ENCODE data around the gene PSMD1. TPM values are rescaled to one million over a fixed set of nuclear protein-coding genes. Genes with fewer than 3 reads are reported as not detected.

The PSMD1 gene
- total RNA-seq: 97.4 TPM

DNA sequence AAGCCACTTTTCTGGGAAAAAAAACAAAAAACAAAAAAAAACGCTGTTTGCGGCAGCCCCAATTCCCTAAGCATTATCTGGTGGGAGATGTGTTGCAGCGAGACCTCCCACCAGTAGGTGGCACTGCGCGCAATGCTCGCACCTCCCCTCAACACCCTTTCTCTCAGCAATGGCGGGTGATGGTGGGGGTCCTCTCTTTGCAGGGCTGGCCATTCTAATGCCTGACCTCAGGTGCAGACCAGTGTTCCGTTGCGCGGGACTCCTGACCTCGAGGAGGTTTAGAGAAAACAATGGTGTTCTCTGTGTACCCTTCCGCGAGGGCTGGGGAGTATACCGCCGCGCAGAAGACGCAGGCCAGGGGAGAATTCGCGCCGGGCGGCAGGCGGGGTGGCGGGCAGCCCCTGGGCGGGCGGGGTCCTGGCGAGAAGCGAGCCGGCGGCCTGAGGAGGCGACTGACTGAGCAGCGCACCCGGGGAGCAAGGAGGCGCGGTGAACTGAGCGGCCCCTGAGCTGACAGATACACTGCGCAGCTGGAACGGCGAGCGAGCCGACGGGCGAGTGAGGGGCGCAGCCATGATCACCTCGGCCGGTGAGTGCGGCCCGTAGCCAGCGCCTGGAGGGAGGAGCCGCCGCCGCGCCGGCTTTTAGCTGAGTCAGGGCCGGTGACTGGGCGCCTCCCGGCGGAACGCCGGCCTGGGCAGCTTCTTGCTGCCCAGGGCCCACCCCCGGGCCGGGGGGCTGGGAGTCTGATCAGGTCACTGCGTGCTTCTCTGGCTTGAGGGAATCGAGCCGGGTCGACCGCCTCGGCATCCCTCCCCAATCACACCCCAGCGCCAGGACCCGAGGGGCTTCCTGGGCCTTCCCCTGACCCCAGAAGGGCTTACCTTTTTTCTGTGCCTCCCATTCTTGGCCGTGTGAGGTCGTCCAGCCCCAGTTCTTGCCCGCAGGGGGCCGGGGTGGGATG, at the start of gene PSMD1:
PSMD1 (plus strand) TSS at position 415 of the 964 bp plus-strand sequence; CDS start at position 574, 159 bp downstream.
- intact Hi-C loops (cut with DNase I): loop anchor here (2.0 to 5.0 kb wide), 4 partner anchors 142 to 726 kb away; partner anchors contain the start of genes ARMC9 and PDE6D
- TF ChIP-seq CTCF (IDR thresholded peaks at IDR 0.05): peak; percentile 89 to 93 (median 91)
- peak; percentile 55 to 95 for DNase-seq (ENCODE audit: low spot score in 2 of 2)
- Histone ChIP-seq H3K9me3 (no peaks in the 10 kb centered on the region), H3K36me3 (peaks cover 4 to 8% of the 10 kb centered on the region in 2 donors), H3K27ac (peak within 1 kb of the TSS; percentile 86 to 95), H3K4me1 (peaks cover 6 to 19% of the 10 kb centered on the region in 2 donors), H3K27me3 (no peaks in the 10 kb centered on the region), H3K4me3 (peak within 1 kb of the TSS; percentile 86 to 89)

DNA sequence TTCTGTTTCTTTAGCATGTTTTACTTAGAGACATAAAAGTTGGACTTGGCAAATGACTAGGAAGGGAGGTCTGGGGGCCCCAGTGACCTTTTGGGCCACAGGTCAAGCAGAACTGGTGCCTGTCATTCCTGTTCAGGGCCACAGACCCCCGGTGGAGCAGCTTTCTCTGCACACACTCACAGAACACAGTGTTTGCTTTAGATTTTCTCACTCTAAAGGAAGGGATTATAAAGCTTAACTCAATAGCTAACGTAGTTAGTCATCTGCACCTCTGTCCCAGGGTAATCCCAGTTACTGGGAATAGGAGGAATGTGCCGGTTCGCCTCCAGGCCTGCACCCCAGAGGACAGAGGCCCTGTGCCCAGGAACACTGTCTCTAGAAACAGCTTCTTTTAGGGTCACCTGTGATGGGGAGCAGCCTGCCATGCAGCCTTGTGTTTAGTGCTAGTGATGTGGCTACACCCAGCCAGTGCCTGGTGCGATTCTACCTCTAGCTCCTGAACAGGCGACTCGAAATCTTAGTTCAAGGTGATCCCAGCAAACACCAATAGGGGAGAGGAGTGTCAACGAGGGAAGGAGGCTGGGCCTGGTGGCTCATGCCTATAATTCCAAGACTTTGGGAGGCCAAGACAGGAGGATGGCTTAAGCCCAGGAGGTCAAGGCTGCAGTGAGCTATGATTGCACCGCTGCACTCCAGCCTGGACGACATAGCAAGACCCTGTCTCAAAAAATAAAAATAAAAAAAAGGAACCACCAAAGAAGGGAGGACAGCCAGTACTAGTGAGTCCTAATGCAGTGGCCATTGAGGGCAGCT, 49.2 kb upstream of the PSMD1 start:
- DNase-seq (ENCODE audit: low spot score in 2 of 2): no peak
- Histone ChIP-seq H3K9me3 (no peaks in the 10 kb centered on the region), H3K36me3 (no peaks in the 10 kb centered on the region), H3K4me1 (no peaks in the 10 kb centered on the region), H3K4me3 (no peak overlapping the region), H3K27me3 (no peaks in the 10 kb centered on the region), H3K27ac (no peak overlapping the region)
- no peak for TF ChIP-seq CTCF (IDR thresholded peaks at IDR 0.05)
- intact Hi-C loops (cut with DNase I): no loop called here

- no peak for DNase-seq (ENCODE audit: low spot score in 2 of 2)
- H3K4me3 ChIP-seq: no peak overlapping the region
- H3K4me1 ChIP-seq: no peaks in the 10 kb centered on the region
- no peaks in the 10 kb centered on the region for H3K9me3 ChIP-seq
- intact Hi-C loops (cut with DNase I): no loop called here
- H3K27ac ChIP-seq: no peak overlapping the region
- H3K36me3 ChIP-seq: no peaks in the 10 kb centered on the region
- no peaks in the 10 kb centered on the region for H3K27me3 ChIP-seq
- no peak for TF ChIP-seq CTCF (IDR thresholded peaks at IDR 0.05)
These were observed 48.5 kb upstream of the PSMD1 start for GRCh38 chr2:231008131-231008530.

DNA sequence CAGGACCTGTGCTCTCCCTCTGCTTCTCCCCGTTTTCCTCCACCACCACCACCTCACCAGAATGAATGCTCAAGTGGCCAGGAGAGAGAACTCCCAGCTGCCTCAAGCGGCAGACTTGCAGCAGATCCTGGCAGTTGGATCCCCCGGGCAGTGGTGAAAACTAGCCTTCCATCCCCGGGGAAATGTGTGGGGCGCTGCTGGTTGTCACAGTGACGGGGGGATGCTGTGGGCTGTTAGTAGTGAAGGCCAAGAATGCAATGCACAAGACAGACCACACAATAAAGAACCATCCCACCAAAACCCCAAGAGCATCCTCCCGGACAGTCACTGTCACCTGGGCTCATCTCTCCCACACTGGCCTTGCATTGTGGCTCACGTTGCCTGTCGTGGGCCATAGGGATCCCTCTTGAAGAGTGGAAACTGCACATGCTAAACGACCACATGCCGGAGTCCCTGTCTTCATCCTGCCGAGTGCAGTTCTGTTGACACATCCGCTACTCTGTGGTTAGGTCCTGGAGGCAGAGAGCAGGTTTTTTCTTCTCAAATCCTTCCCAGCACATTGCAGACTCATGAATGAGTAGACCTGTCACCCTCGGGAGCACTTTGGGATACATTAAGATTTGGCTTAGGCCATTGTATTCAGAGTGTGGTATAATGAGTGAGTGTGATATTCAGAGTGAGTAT, 47.3 kb upstream of the PSMD1 start:
- DNase-seq (ENCODE audit: low spot score in 2 of 2): no peak

More for the DNA sequence above, 47.3 kb upstream of the PSMD1 start:
- Histone ChIP-seq H3K4me3 (no peak overlapping the region), H3K27me3 (no peaks in the 10 kb centered on the region), H3K4me1 (no peaks in the 10 kb centered on the region), H3K27ac (no peak overlapping the region), H3K9me3 (no peaks in the 10 kb centered on the region), H3K36me3 (no peaks in the 10 kb centered on the region)
- intact Hi-C loops (cut with DNase I): no loop called here
- TF ChIP-seq CTCF (IDR thresholded peaks at IDR 0.05): no peak
